HG02884 (cell line): ENCODE data around the gene FARS2.

Experiments used
- ATAC-seq: cut with Tn5 transposase; IDR thresholded peaks from one replicate; pipeline ENCODE4 v1.9.1; 2021; ENCODE audit warnings: mild to moderate bottlenecking, moderate library complexity; ENCODE audit not compliant: unreplicated experiment

FARS2 gene

GRCh38 chr6:5316951-5317350 lies 55.6 kb downstream of the FARS2 start:
- no peak for ATAC-seq

DNA sequence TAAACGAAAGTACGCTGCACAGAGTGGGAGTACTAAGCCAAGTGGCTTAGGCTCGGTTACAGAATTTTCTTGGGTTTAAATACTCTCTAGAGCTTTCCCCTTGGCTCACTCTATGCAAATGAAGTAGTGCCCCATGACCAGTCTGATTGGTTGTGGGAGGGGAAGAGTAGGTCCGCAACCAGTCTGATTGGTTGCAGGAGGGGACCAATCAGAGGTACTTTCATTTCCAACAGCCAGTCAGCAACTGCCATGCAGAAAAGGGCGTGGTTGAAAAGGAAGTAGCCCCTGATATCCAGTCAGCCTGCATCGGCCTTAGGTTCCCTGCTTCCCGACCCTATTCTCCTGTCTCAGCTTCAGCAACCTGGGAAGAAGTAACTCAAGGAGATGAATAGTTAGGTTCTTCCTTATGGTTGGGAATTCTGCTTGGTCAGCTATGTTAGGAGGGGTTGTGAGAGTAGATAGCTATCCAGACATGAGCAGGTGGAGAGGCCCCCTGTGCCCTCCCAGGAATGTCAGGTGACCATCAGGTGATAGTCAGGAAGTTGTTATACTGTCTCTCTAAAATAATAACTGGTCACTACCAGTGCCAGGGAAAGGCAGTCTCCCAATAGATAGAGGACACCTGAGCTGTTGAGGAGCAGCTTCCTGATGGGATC lies 57.4 kb downstream of the FARS2 start:
- ATAC-seq: no peak

DNA sequence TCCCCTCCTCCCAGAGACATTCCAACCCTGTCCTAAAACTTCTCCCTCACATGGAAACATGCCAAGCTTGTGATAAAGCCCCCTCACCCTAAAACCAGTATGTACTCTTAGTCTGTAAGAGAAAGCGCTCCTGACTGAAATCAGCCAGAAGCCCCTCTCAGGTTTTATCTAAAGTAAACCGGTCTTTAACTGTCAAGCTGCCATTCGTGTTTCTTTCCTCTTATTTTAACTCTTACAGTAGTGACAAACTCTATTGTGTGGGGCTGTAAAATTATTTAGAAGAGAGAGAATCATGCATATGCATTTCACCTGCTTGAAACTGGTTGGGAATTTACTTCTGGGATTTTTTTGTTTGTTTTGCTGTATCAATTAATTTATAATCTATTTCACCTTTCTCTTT lies 62.7 kb downstream of the FARS2 start:
- no peak for ATAC-seq

GRCh38 chr6:5325173-5325572 lies 63.9 kb downstream of the FARS2 start:
- no peak for ATAC-seq

GRCh38 chr6:5326022-5326641 lies 64.8 kb downstream of the FARS2 start:
- no peak for ATAC-seq

DNA sequence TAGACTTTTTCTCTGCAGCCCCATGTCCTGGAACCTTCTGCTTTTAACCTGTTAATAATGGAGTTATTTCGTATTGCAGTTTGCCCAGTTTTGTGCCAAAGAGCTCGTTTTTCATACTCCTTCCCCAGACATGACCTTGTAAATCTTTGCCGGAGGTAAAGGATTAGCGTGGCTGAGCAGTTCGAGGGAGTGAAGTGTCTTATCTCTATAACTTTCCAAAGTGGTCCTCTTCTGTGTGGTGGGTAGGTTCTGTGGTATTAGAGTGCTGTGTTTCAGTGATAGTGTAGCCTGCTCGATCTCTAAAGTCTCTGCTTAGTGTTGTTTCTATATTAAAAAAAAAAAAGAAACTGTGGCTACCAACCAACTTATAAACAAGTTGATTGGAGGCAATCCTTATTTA lies 67.5 kb downstream of the FARS2 start:
- no peak for ATAC-seq

DNA sequence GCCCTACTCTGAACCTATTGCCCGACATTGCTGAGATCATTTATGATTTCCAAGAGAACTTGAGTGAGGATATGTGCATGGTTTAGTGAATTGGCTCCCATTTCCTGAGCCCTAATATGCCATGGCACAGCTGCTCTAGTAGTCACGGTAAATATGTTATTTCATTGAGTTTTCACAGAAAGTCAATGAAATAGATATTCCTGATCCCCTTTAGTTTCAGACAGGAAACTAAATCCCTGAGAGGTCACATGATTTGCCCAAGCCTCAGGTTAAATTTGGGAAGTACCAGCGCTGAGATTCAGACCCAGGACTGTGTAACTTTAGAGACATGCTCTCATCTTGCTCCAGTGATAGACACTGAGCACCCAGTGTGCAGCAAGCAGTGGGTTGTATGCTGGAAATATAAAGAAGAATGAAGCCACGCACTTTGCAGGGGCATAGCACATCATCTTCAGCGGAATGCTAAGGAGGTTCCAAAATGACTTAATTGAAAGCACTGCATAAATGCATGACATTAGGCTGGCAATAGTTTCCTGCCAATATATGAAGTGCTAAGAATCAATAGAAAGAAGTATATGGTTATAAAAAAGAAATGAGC lies 70.6 kb downstream of the FARS2 start:
- ATAC-seq: no peak

DNA sequence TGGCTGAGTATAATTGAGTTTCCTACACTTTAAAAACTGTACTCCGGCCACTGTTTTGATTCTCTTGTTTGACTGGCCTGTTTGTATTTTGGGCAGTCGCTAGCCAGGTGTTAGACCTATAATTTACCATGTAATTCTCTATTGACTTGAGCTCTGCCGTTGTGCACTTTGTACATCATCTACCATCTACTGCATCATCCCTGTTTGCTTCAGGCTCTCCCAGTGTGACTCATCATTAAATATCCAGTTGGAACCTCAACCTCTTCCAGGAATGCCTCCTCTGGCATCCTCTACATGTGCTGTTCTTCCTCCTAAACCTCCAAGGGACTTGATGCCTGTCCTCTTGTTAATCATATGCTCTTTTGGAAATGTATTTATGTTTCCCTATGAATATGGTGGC lies 72.3 kb downstream of the FARS2 start:
- no peak for ATAC-seq

GRCh38 chr6:5334341-5334740 lies 73.0 kb downstream of the FARS2 start:
- no peak for ATAC-seq

DNA sequence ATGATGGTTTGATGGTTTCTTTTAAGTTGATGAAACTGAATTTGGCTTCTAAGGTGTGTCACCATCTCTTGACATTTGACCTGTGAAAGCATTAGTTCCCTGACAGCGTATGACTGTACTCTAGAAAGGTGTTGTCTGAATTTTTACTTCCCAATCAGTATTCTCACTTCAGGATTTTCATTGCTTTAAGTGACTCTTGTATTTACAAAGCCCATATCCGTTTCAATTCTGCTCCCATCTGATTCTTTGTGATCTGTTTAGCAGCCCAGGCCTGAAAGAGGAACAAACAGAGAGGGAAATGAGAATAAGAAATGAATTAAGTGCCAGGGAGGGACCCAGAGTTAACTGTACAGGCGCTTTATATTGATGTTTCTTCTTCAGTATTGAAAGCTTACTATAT lies 73.7 kb downstream of the FARS2 start:
- ATAC-seq: no peak

DNA sequence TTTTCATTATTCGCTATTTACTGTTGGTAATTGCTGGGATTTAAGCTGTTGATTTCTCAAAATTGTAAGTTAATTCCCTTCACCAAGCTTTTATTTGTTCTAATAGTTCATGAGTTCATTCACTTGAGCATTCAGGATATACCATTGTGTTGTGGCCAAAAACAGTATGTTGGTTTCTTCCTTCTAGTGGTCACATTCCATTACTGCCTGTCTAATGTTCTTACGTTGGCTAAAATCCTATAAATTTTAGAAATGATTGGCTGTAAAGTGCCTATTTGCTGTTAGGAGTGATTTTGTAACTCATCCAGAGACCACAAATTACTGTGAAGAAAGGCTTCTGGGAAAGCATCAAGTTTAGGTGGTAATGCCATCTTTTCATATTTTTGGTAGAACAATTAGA lies 76.3 kb downstream of the FARS2 start:
- no peak for ATAC-seq

DNA sequence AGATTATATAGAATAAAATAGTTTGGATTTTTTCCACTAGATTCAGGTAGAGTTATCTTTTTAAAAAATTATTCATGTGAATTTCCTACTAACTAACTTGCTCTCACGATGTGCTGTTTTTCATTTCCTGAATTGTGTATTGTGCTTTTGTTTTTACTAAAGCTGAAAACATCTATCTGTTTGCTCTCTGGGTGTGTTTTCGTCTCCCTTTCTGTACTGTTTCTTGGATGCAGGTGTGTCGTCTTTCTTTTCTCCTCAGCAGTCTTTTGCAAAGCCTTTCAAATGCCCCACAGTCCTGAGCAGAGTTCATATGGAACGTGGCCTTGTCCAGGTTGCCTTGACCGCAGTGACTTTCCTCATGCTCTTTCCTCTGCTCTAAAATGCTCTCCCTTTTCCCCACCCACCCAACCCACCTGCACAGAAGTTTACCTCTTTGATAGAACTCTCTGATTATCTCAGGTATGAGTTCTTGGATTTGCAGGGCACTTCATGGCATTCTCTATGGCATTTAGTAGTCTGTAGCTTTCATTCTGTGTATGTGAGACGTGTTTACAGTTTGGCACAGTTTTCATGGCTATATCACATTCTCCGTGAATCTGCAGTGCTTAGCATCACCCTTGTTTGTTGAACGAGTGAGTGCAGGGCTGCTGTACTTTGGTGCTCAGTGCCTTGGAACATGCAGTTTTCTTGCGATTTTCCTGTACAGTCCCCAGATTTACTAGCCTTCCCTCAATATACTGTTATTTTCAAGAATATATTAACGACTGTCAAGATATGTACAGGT lies 77.1 kb downstream of the FARS2 start:
- no peak for ATAC-seq

- no peak for ATAC-seq
Observed at GRCh38 chr6:5339786-5340185, 78.5 kb downstream of the FARS2 start.

DNA sequence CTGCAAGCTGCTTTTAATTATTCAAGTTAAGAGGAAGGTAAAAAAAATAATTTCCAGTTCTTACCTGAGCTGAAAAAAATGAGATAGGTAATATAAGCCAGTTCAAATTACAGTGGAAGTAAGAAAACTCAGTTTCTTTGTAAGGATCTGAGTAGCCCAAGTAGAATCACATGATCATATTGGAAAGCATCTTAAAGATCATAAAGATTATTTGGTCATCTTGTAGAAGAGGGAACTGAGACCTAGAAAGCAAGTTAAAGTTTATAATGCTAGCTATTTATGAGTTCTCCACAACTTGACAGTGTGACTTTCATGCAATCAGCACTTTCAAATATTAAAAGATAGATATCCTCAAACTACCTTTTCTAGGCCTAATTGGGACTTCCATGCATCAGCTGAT lies 80.5 kb downstream of the FARS2 start:
- ATAC-seq: no peak

- no peak for ATAC-seq
Observed at GRCh38 chr6:5343998-5344397, 82.7 kb downstream of the FARS2 start.

GRCh38 chr6:5345324-5345723 lies 84.0 kb downstream of the FARS2 start:
- ATAC-seq: no peak

- no peak for ATAC-seq
Observed at GRCh38 chr6:5351552-5352210, 90.4 kb downstream of the FARS2 start.

DNA sequence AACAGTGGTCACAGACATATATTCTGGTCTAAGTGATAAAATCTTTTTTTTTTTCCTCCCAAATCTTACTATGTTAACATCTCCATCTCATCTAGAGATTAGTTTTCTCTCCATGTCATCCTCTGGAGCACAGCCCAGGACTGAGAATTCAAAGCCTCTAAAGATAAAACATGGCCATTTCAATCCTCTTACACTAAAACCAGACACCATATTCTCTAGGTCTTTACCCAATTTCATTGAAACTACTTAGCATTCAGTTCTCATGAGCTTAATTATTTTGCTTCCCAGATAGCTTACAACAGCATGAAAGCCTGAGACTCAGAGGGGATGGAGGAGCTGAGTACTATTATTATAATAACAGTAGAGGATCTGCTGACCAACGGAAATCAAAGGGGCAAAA lies 92.7 kb downstream of the FARS2 start:
- no peak for ATAC-seq

- no peak for ATAC-seq
Observed at GRCh38 chr6:5357486-5357885, 96.2 kb downstream of the FARS2 start.

- no peak for ATAC-seq
Observed at GRCh38 chr6:5359417-5359816, 98.1 kb downstream of the FARS2 start.

DNA sequence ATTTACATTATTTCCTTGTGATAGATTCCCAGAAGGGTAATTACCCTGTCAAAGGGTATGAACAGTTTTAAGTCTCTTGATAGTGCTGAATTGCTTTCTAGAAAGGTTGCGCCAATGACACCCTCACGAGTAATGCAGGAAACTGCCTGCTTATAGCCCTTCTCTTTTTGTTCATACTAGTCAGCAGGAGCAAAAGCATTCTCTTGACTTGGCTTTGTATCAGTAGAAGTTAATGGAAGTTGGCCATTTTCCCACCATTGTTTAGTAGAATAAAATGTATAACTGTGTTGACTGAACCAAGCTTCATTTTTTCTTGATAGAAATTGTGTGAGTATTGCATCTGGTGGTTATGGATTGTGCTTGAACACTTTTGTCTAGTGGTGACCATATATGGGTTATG lies 100.1 kb downstream of the FARS2 start:
- no peak for ATAC-seq
